ENCODE measurements around the gene YTHDF1.
A peak's percentile ranks its signal among the peaks of the same experiment; 100 is the strongest.

YTHDF1 gene

GRCh38 chr20:63185215-63185796 lies 30.6 kb downstream of the YTHDF1 start:
- no peak for DNase-seq

- peak in 2 of 14 donors; percentile 3 to 36 for DNase-seq
These were observed 32.3 kb downstream of the YTHDF1 start for GRCh38 chr20:63183422-63184146.

- DNase-seq = no peak
These were observed 33.0 kb downstream of the YTHDF1 start for GRCh38 chr20:63182946-63183415.

- DNase-seq = no peak
These were observed 33.5 kb downstream of the YTHDF1 start for GRCh38 chr20:63182425-63182824.

DNA sequence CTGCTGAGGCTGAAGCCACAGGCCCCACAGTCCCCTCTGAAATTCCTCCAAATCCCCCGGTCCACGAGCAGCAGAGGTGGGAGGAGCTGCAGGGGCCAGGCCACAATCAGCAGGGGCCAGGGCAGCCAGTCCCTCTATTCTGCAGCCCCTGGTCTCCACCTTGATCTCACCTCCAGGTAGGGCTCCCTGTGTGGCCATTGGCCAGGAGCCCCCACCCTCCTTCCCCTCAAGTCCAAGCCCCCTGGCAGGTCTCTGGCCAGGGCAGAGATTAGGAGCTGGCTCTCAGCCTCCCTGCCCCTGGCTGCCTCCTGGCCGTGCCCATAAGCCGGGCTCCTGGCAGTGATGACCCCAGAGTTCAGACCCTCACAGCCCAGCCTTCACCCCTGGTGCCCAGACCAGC lies 34.7 kb downstream of the YTHDF1 start:
- DNase-seq = no peak

- DNase-seq = no peak
These were observed 35.3 kb downstream of the YTHDF1 start for GRCh38 chr20:63180569-63181185.

DNA sequence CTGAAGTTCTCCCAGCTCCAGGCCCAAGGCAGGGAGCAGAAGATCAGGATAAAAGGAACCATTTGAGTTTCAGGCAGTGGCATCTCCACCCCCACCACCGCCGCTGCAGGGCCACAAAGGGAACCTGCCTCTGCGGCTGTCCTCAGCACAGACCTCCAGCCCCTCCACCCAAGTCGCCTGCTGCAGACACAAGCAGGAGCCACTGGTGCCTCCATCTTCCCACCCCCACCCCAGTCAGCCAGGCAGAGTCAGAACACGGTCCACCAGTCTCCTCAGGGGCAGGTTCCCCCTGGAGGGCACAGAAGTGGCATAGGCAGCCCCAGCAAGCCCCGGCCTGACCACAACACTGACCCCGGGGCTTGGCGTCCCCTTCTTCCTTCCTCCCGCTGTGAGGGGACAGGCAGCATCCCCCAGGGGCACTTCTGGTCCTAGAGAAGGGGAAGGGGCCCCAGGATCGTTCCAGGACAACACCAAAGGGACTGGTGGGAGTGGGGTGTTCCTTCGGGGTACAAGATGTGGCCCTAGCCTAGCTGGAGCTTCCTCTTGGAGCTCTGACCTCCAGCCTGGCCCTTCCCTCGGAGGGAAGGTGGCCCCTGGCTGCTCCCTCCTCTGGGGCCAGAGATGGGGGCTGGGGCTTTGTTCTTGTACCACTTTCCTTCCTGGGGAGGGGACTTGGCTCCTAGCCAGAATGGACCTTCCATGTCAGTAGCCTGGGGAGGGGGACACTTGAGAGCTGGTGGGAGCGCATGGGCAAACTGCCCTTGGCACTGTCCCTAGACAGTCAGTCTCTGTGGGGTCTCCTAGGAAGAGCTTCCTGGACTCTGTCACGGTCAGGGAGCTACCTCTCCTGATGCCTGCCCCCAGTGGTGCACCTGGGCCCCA lies 36.0 kb downstream of the YTHDF1 start:
- DNase-seq = no peak

DNA sequence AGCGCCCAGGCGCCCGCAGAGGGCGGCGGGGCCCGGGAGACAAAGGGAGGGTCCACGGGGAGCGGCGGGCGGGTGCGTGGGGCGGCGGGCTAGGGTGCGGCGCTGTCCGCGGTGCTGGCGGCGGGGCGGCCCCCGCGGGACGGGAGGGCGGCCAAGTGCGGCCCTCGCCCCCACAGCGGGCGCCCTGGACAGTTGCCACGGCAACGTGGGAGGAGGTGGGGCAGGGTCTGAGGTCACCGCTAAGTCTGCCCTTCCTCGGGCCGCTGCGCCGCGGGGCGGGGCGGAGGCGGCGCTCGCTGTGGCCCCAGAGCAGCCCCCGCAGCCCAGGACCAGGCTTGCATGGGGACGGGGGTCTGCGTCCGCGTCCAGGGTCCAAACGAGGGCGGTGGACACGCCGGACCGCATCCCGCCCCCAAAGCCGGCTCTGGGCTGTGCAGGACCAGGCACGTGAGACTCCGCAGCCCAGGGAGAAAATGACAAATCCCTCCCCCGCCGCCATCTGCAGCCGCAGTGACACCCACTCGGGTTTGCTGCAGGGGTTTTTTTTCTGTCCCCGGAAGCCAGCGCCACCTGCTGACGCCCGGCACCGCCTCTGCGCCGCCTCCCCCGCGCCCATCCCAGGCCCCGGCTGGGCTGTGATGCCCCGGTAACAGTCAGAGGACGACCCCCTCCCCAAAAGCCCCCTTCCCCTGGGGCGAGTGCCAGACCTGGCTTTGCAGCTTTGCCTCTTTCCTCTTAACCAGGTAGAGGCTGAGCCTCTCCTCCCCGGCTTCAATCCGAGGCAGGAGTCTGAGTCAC lies 36.8 kb downstream of the YTHDF1 start:
- peak in 6 of 14 donors; percentile 8 to 70 (median 17) for DNase-seq

DNA sequence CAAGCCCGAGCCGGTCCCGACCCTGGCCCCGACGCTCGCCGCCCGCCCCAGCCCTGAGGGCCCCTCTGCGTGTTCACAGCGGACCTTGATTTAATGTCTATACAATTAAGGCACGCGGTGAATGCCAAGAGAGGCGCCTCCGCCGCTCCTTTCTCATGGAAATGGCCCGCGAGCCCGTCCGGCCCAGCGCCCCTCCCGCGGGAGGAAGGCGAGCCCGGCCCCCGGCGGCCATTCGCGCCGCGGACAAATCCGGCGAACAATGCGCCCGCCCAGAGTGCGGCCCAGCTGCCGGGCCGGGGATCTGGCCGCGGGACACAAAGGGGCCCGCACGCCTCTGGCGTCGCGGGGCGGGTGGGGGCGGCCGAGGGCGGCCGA lies 37.5 kb downstream of the YTHDF1 start:
- no peak for DNase-seq

DNA sequence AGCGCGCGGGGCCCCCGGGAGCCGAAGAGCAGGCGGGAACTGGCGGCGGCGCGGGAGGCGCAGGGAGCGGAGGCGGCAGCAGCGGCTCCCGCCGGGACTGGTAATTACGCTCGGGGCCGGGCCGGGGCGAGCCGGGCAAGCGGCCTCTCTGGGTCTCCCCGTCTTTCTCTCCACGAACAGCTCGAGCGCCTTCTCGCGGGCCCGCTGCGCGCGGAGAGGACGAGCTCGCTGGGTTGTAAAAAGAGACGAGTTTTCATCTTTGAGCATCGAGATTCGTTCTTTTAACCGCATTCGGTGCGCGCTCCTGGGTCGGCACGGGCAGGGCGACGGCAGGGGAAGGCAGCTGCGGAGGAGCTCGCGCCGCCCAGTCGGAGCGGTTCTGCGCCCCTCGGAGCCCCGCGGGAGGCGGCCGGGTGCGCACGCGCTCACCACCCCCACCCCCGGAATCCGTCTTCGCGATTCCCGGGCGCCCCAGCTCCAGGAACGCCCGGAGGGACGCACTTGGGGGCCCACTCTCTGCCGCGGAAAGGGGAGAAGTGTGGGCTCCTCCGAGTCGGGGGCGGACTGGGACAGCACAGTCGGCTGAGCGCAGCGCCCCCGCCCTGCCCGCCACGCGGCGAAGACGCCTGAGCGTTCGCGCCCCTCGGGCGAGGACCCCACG lies 38.0 kb downstream of the YTHDF1 start:
- peak in 1 of 14 donors; percentile 50 for DNase-seq

GRCh38 chr20:63177134-63177784 lies 38.7 kb downstream of the YTHDF1 start:
- DNase-seq = peak in 2 of 14 donors; percentile 18 to 63

- peak in 1 of 14 donors; percentile 75 for DNase-seq
These were observed 39.4 kb downstream of the YTHDF1 start for GRCh38 chr20:63176427-63177133.

DNA sequence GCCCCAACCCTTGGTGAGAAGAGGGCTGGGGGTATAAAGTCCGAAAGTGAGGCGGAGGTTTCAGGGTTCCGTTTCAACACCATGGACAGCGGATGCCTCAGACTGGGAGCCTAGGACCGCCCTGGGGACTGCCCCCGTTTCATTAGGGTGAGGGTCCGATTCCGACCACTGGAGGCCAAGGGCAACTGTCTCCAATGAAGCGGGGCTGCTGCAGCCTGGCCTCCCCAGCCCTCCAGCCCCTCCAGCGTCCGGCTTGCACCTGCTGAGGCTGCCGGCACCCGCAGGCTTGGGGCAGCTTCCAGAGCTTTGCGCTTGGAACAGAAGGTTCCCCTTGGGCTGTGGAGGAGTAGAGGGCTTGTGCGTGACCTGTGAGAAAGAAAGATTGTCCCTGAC lies 39.9 kb downstream of the YTHDF1 start:
- DNase-seq = no peak

DNA sequence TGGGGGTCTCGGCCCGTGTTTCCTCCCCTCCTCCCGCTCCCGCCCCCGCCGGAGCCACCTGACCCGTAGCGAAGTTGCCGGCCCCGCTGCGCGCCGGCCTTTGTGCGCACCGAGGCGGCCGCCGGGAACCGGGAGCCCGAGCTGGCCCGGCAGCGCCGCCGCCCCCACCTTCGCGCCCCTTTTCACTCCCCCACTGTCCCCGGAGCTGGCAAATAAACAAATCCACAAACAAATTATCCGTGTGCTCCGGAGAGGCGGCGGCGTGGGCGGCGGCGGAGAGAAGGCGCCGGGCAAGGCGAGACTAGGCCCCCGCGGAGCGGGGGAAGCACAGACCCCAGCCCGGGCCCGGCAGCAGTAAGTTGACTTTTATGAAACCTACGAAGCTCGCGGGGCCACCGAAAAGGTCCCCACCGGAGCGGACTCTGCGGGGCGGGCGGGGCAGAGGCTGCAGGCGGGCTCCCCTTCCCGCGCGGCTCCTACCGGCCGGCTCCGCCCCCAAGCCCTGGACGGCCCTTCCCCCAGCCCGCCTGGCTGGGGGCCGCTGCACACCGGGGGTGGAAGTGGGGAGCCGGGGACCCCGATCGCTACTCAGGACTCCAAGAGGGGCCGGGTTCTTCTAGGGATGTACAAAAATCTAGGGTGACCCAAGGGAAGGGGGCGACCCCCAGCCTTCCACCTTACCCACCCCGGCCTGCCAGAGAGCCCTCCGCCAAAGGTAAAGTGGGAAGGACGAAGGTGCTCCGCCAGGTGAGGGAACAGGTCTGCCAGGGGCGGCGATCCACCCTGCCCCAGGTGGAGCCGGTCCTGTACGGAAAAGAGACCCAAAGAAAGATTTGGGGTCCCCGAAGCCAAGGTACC lies 40.7 kb downstream of the YTHDF1 start:
- DNase-seq = no peak

- DNase-seq = no peak
These were observed 41.5 kb downstream of the YTHDF1 start for GRCh38 chr20:63174309-63175037.

GRCh38 chr20:63173552-63174191 lies 42.3 kb downstream of the YTHDF1 start:
- no peak for DNase-seq

GRCh38 chr20:63172726-63173125 lies 43.2 kb downstream of the YTHDF1 start:
- no peak for DNase-seq

DNA sequence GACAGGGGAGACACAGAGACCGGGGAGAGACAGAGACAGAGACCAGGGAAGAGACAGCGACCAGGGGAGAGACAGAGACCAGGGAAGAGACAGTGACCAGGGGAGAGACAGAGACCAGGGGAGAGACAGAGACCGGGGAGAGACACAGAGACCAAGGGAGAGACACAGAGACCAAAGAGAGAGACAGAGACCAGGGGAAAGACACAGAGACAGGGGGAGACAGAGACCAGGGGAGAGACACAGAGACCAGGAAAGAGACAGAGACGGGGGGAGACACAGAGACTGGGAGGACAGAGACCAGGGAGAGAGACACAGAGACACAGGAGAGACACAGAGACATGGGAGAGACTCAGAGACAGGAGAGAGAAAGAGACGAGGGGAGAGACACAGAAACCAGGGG lies 43.9 kb downstream of the YTHDF1 start:
- no peak for DNase-seq
